ENCODE data around the gene DNAJC5. TPM values are rescaled to one million over a fixed set of nuclear protein-coding genes. Genes with fewer than 3 reads are reported as not detected.
"Not testable (repeated sequence)": the region's sequence is repeated elsewhere in the genome, so short reads cannot be mapped to it uniquely, and the experiment has no call there.

The DNAJC5 gene
- total RNA-seq, 1 experiment from 2014 or later: 59.5 TPM

DNA sequence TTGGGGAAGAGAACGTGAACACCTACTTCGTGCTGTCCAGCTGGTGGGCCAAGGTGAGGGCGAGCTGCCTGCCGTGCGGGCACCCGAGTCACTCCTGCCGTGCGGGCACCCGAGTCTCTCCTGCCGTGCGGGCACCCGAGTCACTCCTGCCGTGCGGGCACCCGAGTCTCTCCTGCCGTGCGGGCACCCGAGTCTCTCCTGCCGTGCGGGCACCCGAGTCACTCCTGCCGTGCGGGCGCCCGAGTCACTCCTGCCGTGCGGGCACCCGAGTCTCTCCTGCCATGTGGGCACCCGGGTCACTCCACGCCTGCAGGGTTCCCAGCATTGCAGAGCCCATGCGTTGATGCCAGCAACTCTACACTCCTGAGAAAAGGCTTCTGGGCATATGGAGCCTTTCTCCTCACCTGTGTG lies 34.6 kb downstream of the DNAJC5 start:
- peaks cover 11% of the 10 kb centered on the region for H3K36me3 ChIP-seq (ENCODE audit: control insufficient read depth, insufficient read depth, low read length)
- intact Hi-C loops (cut with micrococcal nuclease; ENCODE audit: unreplicated experiment); ATAC-seq; H3K27me3 ChIP-seq (ENCODE audit: control insufficient read depth, insufficient read depth, low read length); POLR2A ChIA-PET; H3K9me3 ChIP-seq (ENCODE audit: control insufficient read depth, insufficient read depth, low read depth, low read length); CTCF ChIA-PET; H3K4me1 ChIP-seq (ENCODE audit: control insufficient read depth, insufficient read depth, low read length); in situ Hi-C loops (cut with HindIII; ENCODE audit: low pct_unique_long_range_greater_than_20kb, low sequenced_read_pairs); DNase-seq (ENCODE audit: low read depth, low spot score); BruUV-seq (replicated peaks); H3K27ac ChIP-seq (ENCODE audit: low read length); H3K4me3 ChIP-seq (ENCODE audit: low read depth in 2 of 2, low read length in 2 of 2): not testable (repeated sequence)

DNA sequence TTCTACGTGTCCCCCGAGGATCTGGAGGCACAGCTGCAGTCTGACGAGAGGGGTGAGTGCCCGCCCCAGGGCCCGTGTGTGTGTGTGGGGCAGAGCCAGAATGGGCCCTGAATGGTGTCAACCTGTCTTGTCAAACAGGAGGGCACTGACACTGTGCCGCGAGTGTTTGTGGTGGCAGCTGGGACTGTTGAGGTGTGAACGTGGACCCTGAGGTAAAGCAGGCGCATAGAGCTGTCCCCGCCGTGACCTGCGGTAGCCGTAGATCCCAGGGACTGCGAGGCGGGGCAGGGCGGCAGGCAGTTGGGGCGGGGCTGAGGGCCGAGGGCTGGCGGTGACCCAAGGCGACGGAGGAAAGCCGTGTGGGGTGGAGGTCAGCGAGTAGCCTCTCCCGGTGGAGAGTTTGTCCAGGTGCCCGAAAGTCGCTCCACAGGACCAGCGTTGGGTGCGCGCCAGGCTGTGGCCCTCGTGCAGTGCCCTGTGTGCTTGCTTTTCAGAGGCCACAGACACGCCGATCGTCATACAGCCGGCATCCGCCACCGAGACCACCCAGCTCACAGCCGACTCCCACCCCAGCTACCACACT lies 36.1 kb downstream of the DNAJC5 start:
- ChIA-PET CTCF (no interaction called here), POLR2A (no interaction called here)
- Histone ChIP-seq H3K4me3 (ENCODE audit: low read depth in 2 of 2, low read length in 2 of 2) (no peak overlapping the region), H3K36me3 (ENCODE audit: control insufficient read depth, insufficient read depth, low read length) (peaks cover 11% of the 10 kb centered on the region), H3K9me3 (ENCODE audit: control insufficient read depth, insufficient read depth, low read depth, low read length) (no peaks in the 10 kb centered on the region), H3K27me3 (ENCODE audit: control insufficient read depth, insufficient read depth, low read length) (no peaks in the 10 kb centered on the region), H3K27ac (ENCODE audit: low read length) (no peak overlapping the region), H3K4me1 (ENCODE audit: control insufficient read depth, insufficient read depth, low read length) (no peaks in the 10 kb centered on the region)
- ATAC-seq (no peak), DNase-seq (ENCODE audit: low read depth, low spot score) (no peak)
- in situ Hi-C loops (cut with HindIII; ENCODE audit: low pct_unique_long_range_greater_than_20kb, low sequenced_read_pairs): no loop called here
- no TSS peak for BruUV-seq (replicated peaks)
- TF ChIP-seq TCF7L2 (IDR thresholded peaks at IDR 0.05; ENCODE audit: low read depth, low read length): no peak
- no peak for TF ChIP-seq POLR2AphosphoS5 (IDR thresholded peaks at IDR 0.05; ENCODE audit: low read depth, low read length)
- TF ChIP-seq SIN3A (IDR thresholded peaks at IDR 0.05; ENCODE audit: borderline replicate concordance, insufficient read depth, low read depth, low read length): no peak
- TF ChIP-seq, protein P1, sequence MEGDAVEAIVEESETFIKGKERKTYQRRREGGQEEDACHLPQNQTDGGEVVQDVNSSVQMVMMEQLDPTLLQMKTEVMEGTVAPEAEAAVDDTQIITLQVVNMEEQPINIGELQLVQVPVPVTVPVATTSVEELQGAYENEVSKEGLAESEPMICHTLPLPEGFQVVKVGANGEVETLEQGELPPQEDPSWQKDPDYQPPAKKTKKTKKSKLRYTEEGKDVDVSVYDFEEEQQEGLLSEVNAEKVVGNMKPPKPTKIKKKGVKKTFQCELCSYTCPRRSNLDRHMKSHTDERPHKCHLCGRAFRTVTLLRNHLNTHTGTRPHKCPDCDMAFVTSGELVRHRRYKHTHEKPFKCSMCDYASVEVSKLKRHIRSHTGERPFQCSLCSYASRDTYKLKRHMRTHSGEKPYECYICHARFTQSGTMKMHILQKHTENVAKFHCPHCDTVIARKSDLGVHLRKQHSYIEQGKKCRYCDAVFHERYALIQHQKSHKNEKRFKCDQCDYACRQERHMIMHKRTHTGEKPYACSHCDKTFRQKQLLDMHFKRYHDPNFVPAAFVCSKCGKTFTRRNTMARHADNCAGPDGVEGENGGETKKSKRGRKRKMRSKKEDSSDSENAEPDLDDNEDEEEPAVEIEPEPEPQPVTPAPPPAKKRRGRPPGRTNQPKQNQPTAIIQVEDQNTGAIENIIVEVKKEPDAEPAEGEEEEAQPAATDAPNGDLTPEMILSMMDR (IDR thresholded peaks at IDR 0.05): no peak
- TF ChIP-seq, protein P2, sequence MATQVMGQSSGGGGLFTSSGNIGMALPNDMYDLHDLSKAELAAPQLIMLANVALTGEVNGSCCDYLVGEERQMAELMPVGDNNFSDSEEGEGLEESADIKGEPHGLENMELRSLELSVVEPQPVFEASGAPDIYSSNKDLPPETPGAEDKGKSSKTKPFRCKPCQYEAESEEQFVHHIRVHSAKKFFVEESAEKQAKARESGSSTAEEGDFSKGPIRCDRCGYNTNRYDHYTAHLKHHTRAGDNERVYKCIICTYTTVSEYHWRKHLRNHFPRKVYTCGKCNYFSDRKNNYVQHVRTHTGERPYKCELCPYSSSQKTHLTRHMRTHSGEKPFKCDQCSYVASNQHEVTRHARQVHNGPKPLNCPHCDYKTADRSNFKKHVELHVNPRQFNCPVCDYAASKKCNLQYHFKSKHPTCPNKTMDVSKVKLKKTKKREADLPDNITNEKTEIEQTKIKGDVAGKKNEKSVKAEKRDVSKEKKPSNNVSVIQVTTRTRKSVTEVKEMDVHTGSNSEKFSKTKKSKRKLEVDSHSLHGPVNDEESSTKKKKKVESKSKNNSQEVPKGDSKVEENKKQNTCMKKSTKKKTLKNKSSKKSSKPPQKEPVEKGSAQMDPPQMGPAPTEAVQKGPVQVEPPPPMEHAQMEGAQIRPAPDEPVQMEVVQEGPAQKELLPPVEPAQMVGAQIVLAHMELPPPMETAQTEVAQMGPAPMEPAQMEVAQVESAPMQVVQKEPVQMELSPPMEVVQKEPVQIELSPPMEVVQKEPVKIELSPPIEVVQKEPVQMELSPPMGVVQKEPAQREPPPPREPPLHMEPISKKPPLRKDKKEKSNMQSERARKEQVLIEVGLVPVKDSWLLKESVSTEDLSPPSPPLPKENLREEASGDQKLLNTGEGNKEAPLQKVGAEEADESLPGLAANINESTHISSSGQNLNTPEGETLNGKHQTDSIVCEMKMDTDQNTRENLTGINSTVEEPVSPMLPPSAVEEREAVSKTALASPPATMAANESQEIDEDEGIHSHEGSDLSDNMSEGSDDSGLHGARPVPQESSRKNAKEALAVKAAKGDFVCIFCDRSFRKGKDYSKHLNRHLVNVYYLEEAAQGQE (IDR thresholded peaks at IDR 0.05; ENCODE audit: insufficient read depth in 1 of 2, low read depth in 2 of 2, low read length in 1 of 2): no peak
- intact Hi-C loops (cut with micrococcal nuclease; ENCODE audit: unreplicated experiment): no loop called here

DNA sequence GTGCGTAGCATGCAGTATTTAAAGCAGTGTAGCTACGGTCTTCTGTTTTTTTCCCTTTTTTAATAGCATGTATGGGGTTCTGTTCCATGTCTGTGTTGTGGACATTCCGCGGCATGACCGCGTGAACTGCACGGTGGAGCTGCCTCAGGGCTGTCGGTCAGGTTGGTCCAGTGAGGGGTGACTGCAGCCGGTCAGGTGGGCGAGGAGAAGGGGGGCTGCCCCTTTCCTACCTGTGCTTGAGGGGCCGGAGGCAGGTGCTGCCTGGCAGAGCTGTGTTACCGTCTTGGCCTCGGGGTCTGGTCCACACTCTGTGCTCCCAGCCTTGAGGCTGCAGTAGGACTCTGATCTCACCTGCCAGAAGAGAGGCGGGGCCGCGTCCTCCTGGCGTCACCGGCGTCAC lies 36.8 kb downstream of the DNAJC5 start:
- in situ Hi-C loops (cut with HindIII; ENCODE audit: low pct_unique_long_range_greater_than_20kb, low sequenced_read_pairs) (no loop called here), intact Hi-C loops (cut with micrococcal nuclease; ENCODE audit: unreplicated experiment) (no loop called here)
- ChIA-PET CTCF (no interaction called here), POLR2A (no interaction called here)
- no TSS peak for BruUV-seq (replicated peaks)
- H3K4me3 ChIP-seq (ENCODE audit: low read depth in 2 of 2, low read length in 2 of 2): no peak overlapping the region
- ATAC-seq (no peak), DNase-seq (ENCODE audit: low read depth, low spot score) (no peak)
- H3K27ac ChIP-seq (ENCODE audit: low read length): no peak overlapping the region
- peaks cover 11% of the 10 kb centered on the region for H3K36me3 ChIP-seq (ENCODE audit: control insufficient read depth, insufficient read depth, low read length)
- H3K9me3 ChIP-seq (ENCODE audit: control insufficient read depth, insufficient read depth, low read depth, low read length): no peaks in the 10 kb centered on the region
- no peaks in the 10 kb centered on the region for H3K27me3 ChIP-seq (ENCODE audit: control insufficient read depth, insufficient read depth, low read length)
- TF ChIP-seq TCF7L2 (IDR thresholded peaks at IDR 0.05; ENCODE audit: low read depth, low read length): no peak
- no peak for TF ChIP-seq POLR2AphosphoS5 (IDR thresholded peaks at IDR 0.05; ENCODE audit: low read depth, low read length)
- TF ChIP-seq, protein P1 (IDR thresholded peaks at IDR 0.05): no peak
- H3K4me1 ChIP-seq (ENCODE audit: control insufficient read depth, insufficient read depth, low read length): no peaks in the 10 kb centered on the region

Data from Panc1 (cell line).